NCI-H2227 treated with DMSO at 0.1 percent for 48 hours (cell line): ENCODE measurements around the gene TUBGCP5.

Experiments used
- DNase-seq: peaks from one replicate; lab custom pipeline; 2025; lab: John Stamatoyannopoulos, UW

Gene TUBGCP5

GRCh38 chr15:22978691-22979237 is 60.6 kb downstream of the TUBGCP5 start:
- no peak for DNase-seq

- no peak for DNase-seq
These were observed 64.6 kb downstream of the TUBGCP5 start for GRCh38 chr15:22974745-22975144.

GRCh38 chr15:22973987-22974386 is 65.4 kb downstream of the TUBGCP5 start:
- no peak for DNase-seq

GRCh38 chr15:22973286-22973685 is 66.1 kb downstream of the TUBGCP5 start:
- no peak for DNase-seq

- no peak for DNase-seq
These were observed 69.9 kb downstream of the TUBGCP5 start for GRCh38 chr15:22969489-22969888.

GRCh38 chr15:22968366-22968765 is 71.0 kb downstream of the TUBGCP5 start:
- no peak for DNase-seq

- no peak for DNase-seq
These were observed 72.1 kb downstream of the TUBGCP5 start for GRCh38 chr15:22967084-22967770.

- no peak for DNase-seq
These were observed 72.9 kb downstream of the TUBGCP5 start for GRCh38 chr15:22966321-22967083.

GRCh38 chr15:22963641-22964040 is 75.7 kb downstream of the TUBGCP5 start:
- no peak for DNase-seq

- no peak for DNase-seq
These were observed 76.8 kb downstream of the TUBGCP5 start for GRCh38 chr15:22962611-22963010.

- no peak for DNase-seq
These were observed 77.6 kb downstream of the TUBGCP5 start for GRCh38 chr15:22961762-22962161.

GRCh38 chr15:22960556-22960955 is 78.8 kb downstream of the TUBGCP5 start:
- no peak for DNase-seq

- no peak for DNase-seq
These were observed 79.2 kb downstream of the TUBGCP5 start for GRCh38 chr15:22960126-22960525.

GRCh38 chr15:22959321-22960101 is 79.9 kb downstream of the TUBGCP5 start:
- no peak for DNase-seq

GRCh38 chr15:22958487-22959280 is 80.7 kb downstream of the TUBGCP5 start:
- DNase-seq: no peak

- no peak for DNase-seq
These were observed 82.5 kb downstream of the TUBGCP5 start for GRCh38 chr15:22956978-22957260.

GRCh38 chr15:22956257-22956977 is 83.0 kb downstream of the TUBGCP5 start:
- DNase-seq: no peak

- no peak for DNase-seq
These were observed 83.7 kb downstream of the TUBGCP5 start for GRCh38 chr15:22955544-22956119.

- DNase-seq: no peak
These were observed 84.4 kb downstream of the TUBGCP5 start for GRCh38 chr15:22954798-22955543.

GRCh38 chr15:22954326-22954725 is 85.0 kb downstream of the TUBGCP5 start:
- no peak for DNase-seq
